A673 (cell line): Measurements from ENCODE around the gene SKA1. TPM values are rescaled to one million over a fixed set of nuclear protein-coding genes. Genes with fewer than 3 reads are reported as not detected.

Experiments used
- BruUV-seq: library from RNA; stranded (reverse); fragments of 400-500 nt; replicated peaks from 2 replicates; lab custom pipeline; 2021; lab: Mats Ljungman, UMichigan
- CTCF ChIA-PET: fragments of 300-600 bp; sonication (Branson Sonifier 250); formaldehyde crosslinking; loops from one replicate; lab custom pipeline; 2022; ENCODE audit warnings: antibody characterized with exemption; lab: Charles Lee
- POLR2A ChIA-PET: fragments of 300-600 bp; sonication (Branson Sonifier 250); formaldehyde crosslinking; loops from one replicate; lab custom pipeline; 2022; ENCODE audit warnings: antibody characterized with exemption; ENCODE audit not compliant: low non-redundant PET; lab: Charles Lee
- DNase-seq: peaks from one replicate; pipeline ENCODE4 v3.0.0-alpha.2; 2015; ENCODE audit warnings: low spot score
- H3K27ac ChIP-seq: fragments of 200-600 bp; sonication (generic); 2 replicates; pipeline ENCODE4 v1.5.1; 2016; ENCODE audit warnings: mixed run types, low read depth, mild to moderate bottlenecking, mixed read lengths, antibody characterized with exemption, low read length; ENCODE audit not compliant: poor library complexity, severe bottlenecking
- H3K27me3 ChIP-seq: fragments of 200-600 bp; sonication (generic); replicated peaks from 2 replicates; pipeline ENCODE4 v1.6.1; 2017; ENCODE audit warnings: mixed run types, low read depth, mild to moderate bottlenecking, mixed read lengths, antibody characterized with exemption, low read length; ENCODE audit not compliant: insufficient read depth, poor library complexity
- H3K36me3 ChIP-seq: fragments of 200-600 bp; sonication (generic); 2 replicates; pipeline ENCODE4 v1.6.1; 2016; ENCODE audit warnings: mixed run types, mild to moderate bottlenecking, mixed read lengths, antibody characterized with exemption, low read length; ENCODE audit not compliant: insufficient read depth, poor library complexity, severe bottlenecking
- H3K4me1 ChIP-seq: fragments of 200-600 bp; sonication (generic); 2 replicates; pipeline ENCODE4 v1.6.1; 2017; ENCODE audit warnings: mixed run types, mild to moderate bottlenecking, mixed read lengths, antibody characterized with exemption, low read length; ENCODE audit not compliant: insufficient read depth, poor library complexity, severe bottlenecking
- H3K4me3 ChIP-seq: fragments of 200-600 bp; sonication (generic); 2 replicates; pipeline ENCODE4 v1.5.1; 2016; ENCODE audit warnings: low read depth, mixed run types, mild to moderate bottlenecking, mixed read lengths, low read length; ENCODE audit not compliant: poor library complexity, severe bottlenecking
- H3K9me3 ChIP-seq: fragments of 200-600 bp; sonication (generic); 2 replicates; pipeline ENCODE4 v1.6.1; 2016; ENCODE audit warnings: mixed run types, low read depth, mild to moderate bottlenecking, mixed read lengths, antibody characterized with exemption, low read length; ENCODE audit not compliant: poor library complexity, severe bottlenecking
- CTCF ChIP-seq: fragments of 300-800, 200-600 bp; sonication (generic); conservative IDR thresholded peaks from 2 replicates; pipeline ENCODE4 v1.5.1; 2017; ENCODE audit warnings: low read depth, mild to moderate bottlenecking, antibody characterized with exemption, low read length, moderate library complexity, mixed read lengths
- EZH2 ChIP-seq: fragments of 200-600 bp; sonication (generic); IDR thresholded peaks from 2 replicates; pipeline ENCODE4 v1.6.1; 2017; ENCODE audit warnings: borderline replicate concordance, low read depth, mild to moderate bottlenecking, mixed read lengths, antibody characterized with exemption, low read length; ENCODE audit not compliant: poor library complexity, severe bottlenecking
- intact Hi-C: fragments of 100-400 bp; cut with micrococcal nuclease; formaldehyde crosslinking; loops from one replicate; pipeline ENCODE4 v1.10.0; 2022; ENCODE audit not compliant: unreplicated experiment
- total RNA-seq: library from RNA; stranded (reverse); gene quantifications from 2 replicates; pipeline ENCODE4 v1.2.3, GENCODE V29; 2021

The SKA1 gene
- total RNA-seq, 1 experiment from 2014 or later, result 41.8 TPM

- Histone ChIP-seq H3K27ac (no peak overlapping the region), H3K27me3 (no peaks in the 10 kb centered on the region), H3K4me3 (no peak overlapping the region), H3K4me1 (peaks cover 12% of the 10 kb centered on the region), H3K9me3 (peaks cover 3% of the 10 kb centered on the region), H3K36me3 (no peaks in the 10 kb centered on the region)
- intact Hi-C loops, result no loop called here
- no peak for TF ChIP-seq EZH2
- TF ChIP-seq CTCF, result no peak
- BruUV-seq, result no TSS peak
- POLR2A ChIA-PET, result no interaction called here
- CTCF ChIA-PET, result no interaction called here
- peak; percentile 11 for DNase-seq
These were observed 2.1 kb upstream of the SKA1 start for GRCh38 chr18:50372743-50373142.

- Histone ChIP-seq H3K27me3 (no peaks in the 10 kb centered on the region), H3K36me3 (peaks cover under 1% of the 10 kb centered on the region), H3K9me3 (peaks cover 3% of the 10 kb centered on the region), H3K27ac (no peak overlapping the region), H3K4me3 (no peak overlapping the region), H3K4me1 (peaks cover 12% of the 10 kb centered on the region)
- ChIA-PET CTCF (no interaction called here), POLR2A (no interaction called here)
- TF ChIP-seq CTCF, result no peak
- no peak for TF ChIP-seq EZH2
- DNase-seq, result no peak
- BruUV-seq, result no TSS peak
- intact Hi-C loops, result no loop called here
These were observed 1.2 kb upstream of the SKA1 start for GRCh38 chr18:50373561-50374219.

GRCh38 chr18:50374220-50374752 is 560 bp upstream of the SKA1 start:
- intact Hi-C loops, result no loop called here
- no TSS peak for BruUV-seq
- Histone ChIP-seq H3K27ac (peak overlapping the region; percentile 61), H3K9me3 (peaks cover 3% of the 10 kb centered on the region), H3K27me3 (no peaks in the 10 kb centered on the region), H3K4me1 (peaks cover 12% of the 10 kb centered on the region), H3K4me3 (peak overlapping the region; percentile 65), H3K36me3 (peaks cover 5% of the 10 kb centered on the region)
- ChIA-PET POLR2A (no interaction called here), CTCF (no interaction called here)
- TF ChIP-seq EZH2 (no peak), CTCF (no peak)
- no peak for DNase-seq
